HL-60 (cell line): ENCODE results near the gene TMEM239.

Source experiments
- DNase-seq, 2 experiments: peaks; one replicate each; pipeline ENCODE4 v3.0.0-alpha.2; 2010 to 2020; ENCODE audit warnings: low read depth in 1 of 2, low spot score in 1 of 2
- H3K27ac ChIP-seq: fragments of 250-450 bp; sonication (Bioruptor Pico); replicated peaks from 2 replicates; pipeline ENCODE4 v1.5.1; 2020; ENCODE audit warnings: mild to moderate bottlenecking, moderate library complexity
- H3K27me3 ChIP-seq: fragments of 250-450 bp; sonication (Bioruptor Pico); 2 replicates; pipeline ENCODE4 v1.5.1; 2021; ENCODE audit warnings: mild to moderate bottlenecking, moderate library complexity; ENCODE audit not compliant: insufficient read depth, poor library complexity, severe bottlenecking
- H3K4me3 ChIP-seq: replicated peaks from 2 replicates; pipeline ENCODE4 v1.5.1; 2011; ENCODE audit warnings: mild to moderate bottlenecking, control low read depth, low read length; ENCODE audit not compliant: insufficient read depth
- GABPA ChIP-seq: IDR thresholded peaks from 2 replicates; pipeline ENCODE4 v1.6.1; 2012; ENCODE audit warnings: low read depth
- POLR2AphosphoS5 ChIP-seq: IDR thresholded peaks from 2 replicates; pipeline ENCODE4 v1.6.1; 2012; ENCODE audit warnings: low read depth
- SPI1 ChIP-seq: IDR thresholded peaks from 2 replicates; pipeline ENCODE4 v1.6.1; 2012; ENCODE audit warnings: low read depth, mild to moderate bottlenecking, borderline replicate concordance
- TF ChIP-seq, protein P1 (sequence below): IDR thresholded peaks from 2 replicates; pipeline ENCODE4 v1.6.1; 2012; ENCODE audit warnings: low read depth; ENCODE audit not compliant: insufficient replicate concordance
- TF ChIP-seq, protein P2 (sequence below): IDR thresholded peaks from one replicate; pipeline ENCODE4 v1.5.1; 2011; ENCODE audit warnings: low read length, control low read depth, inconsistent platforms; ENCODE audit not compliant: insufficient read depth

Gene TMEM239

DNA sequence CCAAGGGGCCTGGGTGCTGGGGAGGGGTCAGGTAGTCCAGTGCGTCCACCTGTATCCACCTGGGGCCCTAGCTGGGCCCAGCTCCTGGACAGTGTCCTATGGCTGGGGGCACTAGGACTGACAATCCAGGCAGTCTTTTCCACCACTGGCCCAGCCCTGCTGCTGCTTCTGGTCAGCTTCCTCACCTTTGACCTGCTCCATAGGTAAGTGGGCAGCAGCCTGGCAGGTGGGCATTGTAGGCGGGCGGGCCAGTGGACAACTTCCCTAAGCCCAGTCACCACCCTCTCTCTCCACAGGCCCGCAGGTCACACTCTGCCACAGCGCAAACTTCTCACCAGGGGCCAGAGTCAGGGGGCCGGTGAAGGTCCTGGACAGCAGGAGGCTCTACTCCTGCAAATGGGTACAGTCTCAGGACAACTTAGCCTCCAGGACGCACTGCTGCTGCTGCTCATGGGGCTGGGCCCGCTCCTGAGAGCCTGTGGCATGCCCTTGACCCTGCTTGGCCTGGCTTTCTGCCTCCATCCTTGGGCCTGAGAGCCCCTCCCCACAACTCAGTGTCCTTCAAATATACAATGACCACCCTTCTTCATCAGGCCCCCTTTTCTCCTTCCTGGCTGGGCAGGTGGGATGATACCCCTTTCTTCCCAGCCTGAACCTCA is 793 bp upstream of the TMEM239 start:
- H3K27me3 ChIP-seq: peaks cover 4% of the 10 kb centered on the region
- DNase-seq: no peak

DNA sequence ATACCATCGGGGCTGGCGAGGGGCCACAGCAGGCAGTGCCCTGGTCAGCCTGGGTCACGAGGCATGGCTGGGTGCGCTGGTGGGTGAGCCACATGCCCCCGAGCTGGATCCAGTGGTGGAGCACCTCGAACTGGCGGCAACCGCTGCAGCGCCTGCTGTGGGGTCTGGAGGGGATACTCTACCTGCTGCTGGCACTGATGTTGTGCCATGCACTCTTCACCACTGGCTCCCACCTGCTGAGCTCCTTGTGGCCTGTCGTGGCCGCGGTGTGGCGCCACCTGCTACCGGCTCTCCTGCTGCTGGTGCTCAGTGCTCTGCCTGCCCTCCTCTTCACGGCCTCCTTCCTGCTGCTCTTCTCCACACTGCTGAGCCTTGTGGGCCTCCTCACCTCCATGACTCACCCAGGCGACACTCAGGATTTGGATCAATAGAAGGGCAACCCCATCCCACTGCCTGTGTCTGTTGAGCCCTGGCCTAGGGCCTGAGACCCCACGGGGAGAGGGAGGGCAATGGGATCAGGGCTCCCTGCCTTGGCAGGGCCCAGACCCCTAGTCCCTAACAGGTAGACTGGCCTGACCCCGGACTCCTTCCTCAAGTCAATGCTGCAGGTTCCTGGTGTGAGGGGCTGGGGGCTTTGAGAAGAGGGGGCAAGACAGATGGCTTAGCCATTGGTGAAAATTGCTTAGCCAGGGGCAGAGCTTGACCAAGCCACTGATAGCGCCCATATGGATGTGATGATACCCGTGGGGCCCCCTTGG is 598 bp downstream of the TMEM239 start:
- TF ChIP-seq, protein P1, sequence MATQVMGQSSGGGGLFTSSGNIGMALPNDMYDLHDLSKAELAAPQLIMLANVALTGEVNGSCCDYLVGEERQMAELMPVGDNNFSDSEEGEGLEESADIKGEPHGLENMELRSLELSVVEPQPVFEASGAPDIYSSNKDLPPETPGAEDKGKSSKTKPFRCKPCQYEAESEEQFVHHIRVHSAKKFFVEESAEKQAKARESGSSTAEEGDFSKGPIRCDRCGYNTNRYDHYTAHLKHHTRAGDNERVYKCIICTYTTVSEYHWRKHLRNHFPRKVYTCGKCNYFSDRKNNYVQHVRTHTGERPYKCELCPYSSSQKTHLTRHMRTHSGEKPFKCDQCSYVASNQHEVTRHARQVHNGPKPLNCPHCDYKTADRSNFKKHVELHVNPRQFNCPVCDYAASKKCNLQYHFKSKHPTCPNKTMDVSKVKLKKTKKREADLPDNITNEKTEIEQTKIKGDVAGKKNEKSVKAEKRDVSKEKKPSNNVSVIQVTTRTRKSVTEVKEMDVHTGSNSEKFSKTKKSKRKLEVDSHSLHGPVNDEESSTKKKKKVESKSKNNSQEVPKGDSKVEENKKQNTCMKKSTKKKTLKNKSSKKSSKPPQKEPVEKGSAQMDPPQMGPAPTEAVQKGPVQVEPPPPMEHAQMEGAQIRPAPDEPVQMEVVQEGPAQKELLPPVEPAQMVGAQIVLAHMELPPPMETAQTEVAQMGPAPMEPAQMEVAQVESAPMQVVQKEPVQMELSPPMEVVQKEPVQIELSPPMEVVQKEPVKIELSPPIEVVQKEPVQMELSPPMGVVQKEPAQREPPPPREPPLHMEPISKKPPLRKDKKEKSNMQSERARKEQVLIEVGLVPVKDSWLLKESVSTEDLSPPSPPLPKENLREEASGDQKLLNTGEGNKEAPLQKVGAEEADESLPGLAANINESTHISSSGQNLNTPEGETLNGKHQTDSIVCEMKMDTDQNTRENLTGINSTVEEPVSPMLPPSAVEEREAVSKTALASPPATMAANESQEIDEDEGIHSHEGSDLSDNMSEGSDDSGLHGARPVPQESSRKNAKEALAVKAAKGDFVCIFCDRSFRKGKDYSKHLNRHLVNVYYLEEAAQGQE: no peak
- TF ChIP-seq POLR2AphosphoS5: no peak
- TF ChIP-seq SPI1: no peak
- TF ChIP-seq, protein P2, sequence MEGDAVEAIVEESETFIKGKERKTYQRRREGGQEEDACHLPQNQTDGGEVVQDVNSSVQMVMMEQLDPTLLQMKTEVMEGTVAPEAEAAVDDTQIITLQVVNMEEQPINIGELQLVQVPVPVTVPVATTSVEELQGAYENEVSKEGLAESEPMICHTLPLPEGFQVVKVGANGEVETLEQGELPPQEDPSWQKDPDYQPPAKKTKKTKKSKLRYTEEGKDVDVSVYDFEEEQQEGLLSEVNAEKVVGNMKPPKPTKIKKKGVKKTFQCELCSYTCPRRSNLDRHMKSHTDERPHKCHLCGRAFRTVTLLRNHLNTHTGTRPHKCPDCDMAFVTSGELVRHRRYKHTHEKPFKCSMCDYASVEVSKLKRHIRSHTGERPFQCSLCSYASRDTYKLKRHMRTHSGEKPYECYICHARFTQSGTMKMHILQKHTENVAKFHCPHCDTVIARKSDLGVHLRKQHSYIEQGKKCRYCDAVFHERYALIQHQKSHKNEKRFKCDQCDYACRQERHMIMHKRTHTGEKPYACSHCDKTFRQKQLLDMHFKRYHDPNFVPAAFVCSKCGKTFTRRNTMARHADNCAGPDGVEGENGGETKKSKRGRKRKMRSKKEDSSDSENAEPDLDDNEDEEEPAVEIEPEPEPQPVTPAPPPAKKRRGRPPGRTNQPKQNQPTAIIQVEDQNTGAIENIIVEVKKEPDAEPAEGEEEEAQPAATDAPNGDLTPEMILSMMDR: no peak
- no peak for TF ChIP-seq GABPA
- H3K27me3 ChIP-seq: peaks cover 3% of the 10 kb centered on the region
- DNase-seq: no peak
- no peak overlapping the region for H3K27ac ChIP-seq
- H3K4me3 ChIP-seq: no peak overlapping the region

More for the DNA sequence above, 793 bp upstream of the TMEM239 start:
- H3K4me3 ChIP-seq: no peak overlapping the region
- no peak overlapping the region for H3K27ac ChIP-seq
- no peak for TF ChIP-seq GABPA
- TF ChIP-seq, protein P1: no peak
- TF ChIP-seq SPI1: no peak
- TF ChIP-seq, protein P2: no peak
- TF ChIP-seq POLR2AphosphoS5: no peak

DNA sequence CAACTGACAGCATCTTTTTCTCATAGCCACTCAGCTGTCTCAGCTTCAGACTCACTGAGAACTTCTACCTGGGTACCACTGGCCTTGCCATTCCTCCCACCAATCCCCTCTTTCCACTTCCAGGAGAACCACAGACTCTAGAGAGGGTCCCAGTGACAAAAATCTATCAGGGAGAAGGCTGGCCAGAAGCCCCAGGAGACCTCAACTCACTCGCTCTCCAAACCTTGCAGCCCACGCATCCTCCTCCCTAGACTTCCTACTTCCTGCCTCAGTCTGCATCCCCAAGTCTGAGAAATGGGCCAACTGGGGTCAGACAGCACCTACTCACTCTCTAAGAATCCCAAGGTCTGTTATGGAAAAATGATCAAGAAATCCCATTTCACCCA is 1.2 kb downstream of the TMEM239 start:
- no peak for DNase-seq
- Histone ChIP-seq H3K27ac (no peak overlapping the region), H3K27me3 (peaks cover 5% of the 10 kb centered on the region), H3K4me3 (no peak overlapping the region)
- no peak for TF ChIP-seq SPI1
- TF ChIP-seq POLR2AphosphoS5: no peak
- TF ChIP-seq GABPA: no peak
- TF ChIP-seq, protein P1: no peak
- TF ChIP-seq, protein P2: no peak
